DND-41 (cell line): ENCODE data around the gene CEACAM19.

Experiments
- ATAC-seq: fragments of 200-7000 bp; cut with Tn5 transposase; 3 replicates; pipeline ENCODE4 v1.9.1; 2021; ENCODE audit warnings: low read depth; ENCODE audit not compliant: insufficient read depth
- DNase-seq: peaks from one replicate; pipeline ENCODE4 v3.0.0-alpha.2; 2020
- H2AFZ ChIP-seq: 2 replicates; pipeline ENCODE4 v1.6.0; 2012; ENCODE audit warnings: low read depth, low read length
- H3K27ac ChIP-seq: 2 replicates; pipeline ENCODE4 v1.5.1; 2012; ENCODE audit warnings: low read length, inconsistent platforms
- H3K27me3 ChIP-seq: fragments of 200-600 bp; sonication (generic); 2 replicates; pipeline ENCODE4 v1.6.0; 2012; ENCODE audit warnings: low read length, mild to moderate bottlenecking, inconsistent platforms; ENCODE audit not compliant: insufficient read depth, poor library complexity
- H3K36me3 ChIP-seq: 2 replicates; pipeline ENCODE4 v1.5.1; 2012; ENCODE audit warnings: low read length, inconsistent platforms; ENCODE audit not compliant: insufficient read depth
- H3K4me1 ChIP-seq: 2 replicates; pipeline ENCODE4 v1.5.1; 2012; ENCODE audit warnings: mild to moderate bottlenecking, low read length; ENCODE audit not compliant: insufficient read depth
- H3K4me2 ChIP-seq: 2 replicates; pipeline ENCODE4 v1.6.0; 2012; ENCODE audit warnings: mild to moderate bottlenecking, moderate library complexity, low read length, inconsistent platforms; ENCODE audit not compliant: insufficient read depth
- H3K4me3 ChIP-seq, 2 experiments: fragments of 200-600 bp in 1 of 2; shearing (Covaris generic) in 1 of 2; 2 replicates each; pipeline ENCODE4 v1.5.1; 2012 to 2016; ENCODE audit warnings: inconsistent platforms in 2 of 2, low read length in 2 of 2, mild to moderate bottlenecking in 2 of 2, low read depth in 1 of 2, moderate library complexity in 1 of 2
- H3K79me2 ChIP-seq: 2 replicates; pipeline ENCODE4 v1.6.0; 2012; ENCODE audit warnings: low read length, inconsistent platforms; ENCODE audit not compliant: insufficient read depth
- H3K9ac ChIP-seq: 2 replicates; pipeline ENCODE4 v1.6.0; 2012; ENCODE audit warnings: low read depth, mild to moderate bottlenecking, inconsistent platforms, low read length, moderate library complexity
- H3K9me3 ChIP-seq: 2 replicates; pipeline ENCODE4 v1.5.1; 2012; ENCODE audit warnings: low read length, moderate library complexity, mild to moderate bottlenecking, inconsistent platforms; ENCODE audit not compliant: insufficient read depth, severe bottlenecking
- H4K20me1 ChIP-seq: 2 replicates; pipeline ENCODE4 v1.6.0; 2012; ENCODE audit warnings: low read length; ENCODE audit not compliant: insufficient read depth
- CTCF ChIP-seq: IDR thresholded peaks from 2 replicates; pipeline ENCODE4 v1.5.1; 2012; ENCODE audit warnings: borderline replicate concordance, low read length, moderate library complexity, mild to moderate bottlenecking; ENCODE audit not compliant: poor library complexity, severe bottlenecking; ENCODE audit errors: extremely low read depth
- EZH2 ChIP-seq: IDR thresholded peaks from 3 replicates; pipeline ENCODE4 v1.6.1; 2012; ENCODE audit warnings: borderline replicate concordance, low read depth, mild to moderate bottlenecking, moderate library complexity, low read length, inconsistent platforms; ENCODE audit not compliant: severe bottlenecking

The CEACAM19 gene

GRCh38 chr19:44634785-44635184 is 36.5 kb upstream of the CEACAM19 start:
- no peaks in the 10 kb centered on the region for H3K9me3 ChIP-seq
- TF ChIP-seq CTCF (no peak), EZH2 (no peak)
- no peaks in the 10 kb centered on the region for H3K4me1 ChIP-seq
- no peaks in the 10 kb centered on the region for H4K20me1 ChIP-seq
- ATAC-seq: no peak
- no peaks in the 10 kb centered on the region for H3K27me3 ChIP-seq
- no peaks in the 10 kb centered on the region for H3K36me3 ChIP-seq
- no peaks in the 10 kb centered on the region for H3K79me2 ChIP-seq
- H3K27ac ChIP-seq: no peak overlapping the region
- no peak overlapping the region for H3K9ac ChIP-seq
- no peak overlapping the region for H3K4me2 ChIP-seq
- DNase-seq: no peak
- no peak overlapping the region for H2AFZ ChIP-seq
- no peak overlapping the region for H3K4me3 ChIP-seq

DNA sequence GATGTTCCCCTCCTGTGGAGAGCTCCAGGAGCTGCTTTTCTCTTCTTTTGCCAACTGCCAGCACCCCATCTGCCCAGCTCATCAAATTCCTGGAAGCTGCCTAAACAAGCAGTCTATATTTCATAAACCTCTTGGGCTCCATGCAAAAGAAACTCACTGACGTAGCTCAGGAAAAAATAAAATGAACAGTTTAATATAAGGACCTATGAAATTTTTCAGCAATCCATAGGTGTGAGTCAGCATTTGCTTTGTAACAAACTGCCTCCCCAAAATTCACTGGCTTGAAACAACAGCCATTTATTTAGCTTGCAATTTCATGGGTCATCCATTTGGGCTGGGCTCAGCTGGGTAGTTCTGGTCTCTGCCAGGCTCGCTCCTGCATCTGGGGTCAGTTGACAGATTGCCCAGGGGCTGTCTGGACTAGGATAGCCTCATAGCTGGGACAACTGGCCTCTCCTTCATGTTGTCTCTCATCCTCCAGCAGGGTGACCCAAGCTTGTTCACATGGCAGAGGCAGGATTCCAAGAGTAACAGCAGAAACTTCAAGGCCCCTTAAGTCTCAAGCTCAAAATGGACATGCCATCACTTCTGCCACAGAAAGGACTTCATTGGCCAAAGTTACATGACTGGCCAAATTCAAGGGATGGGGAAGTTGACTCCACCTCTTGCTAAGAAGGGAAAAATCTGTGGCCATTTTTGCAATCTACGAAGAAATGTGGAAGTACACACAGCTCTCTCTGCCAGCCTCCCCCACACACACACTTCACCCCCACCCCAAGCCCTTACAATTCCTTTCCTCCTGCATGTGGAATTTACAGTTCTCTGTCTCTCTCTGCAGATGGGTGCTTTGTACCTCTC is 35.5 kb upstream of the CEACAM19 start:
- Histone ChIP-seq H4K20me1 (no peaks in the 10 kb centered on the region), H3K79me2 (no peaks in the 10 kb centered on the region), H2AFZ (no peak overlapping the region), H3K27me3 (no peaks in the 10 kb centered on the region), H3K36me3 (no peaks in the 10 kb centered on the region), H3K4me1 (no peaks in the 10 kb centered on the region), H3K4me3 (no peak overlapping the region), H3K9me3 (no peaks in the 10 kb centered on the region), H3K9ac (no peak overlapping the region), H3K27ac (no peak overlapping the region), H3K4me2 (no peak overlapping the region)
- TF ChIP-seq EZH2 (no peak), CTCF (no peak)
- DNase-seq: no peak
- no peak for ATAC-seq

DNA sequence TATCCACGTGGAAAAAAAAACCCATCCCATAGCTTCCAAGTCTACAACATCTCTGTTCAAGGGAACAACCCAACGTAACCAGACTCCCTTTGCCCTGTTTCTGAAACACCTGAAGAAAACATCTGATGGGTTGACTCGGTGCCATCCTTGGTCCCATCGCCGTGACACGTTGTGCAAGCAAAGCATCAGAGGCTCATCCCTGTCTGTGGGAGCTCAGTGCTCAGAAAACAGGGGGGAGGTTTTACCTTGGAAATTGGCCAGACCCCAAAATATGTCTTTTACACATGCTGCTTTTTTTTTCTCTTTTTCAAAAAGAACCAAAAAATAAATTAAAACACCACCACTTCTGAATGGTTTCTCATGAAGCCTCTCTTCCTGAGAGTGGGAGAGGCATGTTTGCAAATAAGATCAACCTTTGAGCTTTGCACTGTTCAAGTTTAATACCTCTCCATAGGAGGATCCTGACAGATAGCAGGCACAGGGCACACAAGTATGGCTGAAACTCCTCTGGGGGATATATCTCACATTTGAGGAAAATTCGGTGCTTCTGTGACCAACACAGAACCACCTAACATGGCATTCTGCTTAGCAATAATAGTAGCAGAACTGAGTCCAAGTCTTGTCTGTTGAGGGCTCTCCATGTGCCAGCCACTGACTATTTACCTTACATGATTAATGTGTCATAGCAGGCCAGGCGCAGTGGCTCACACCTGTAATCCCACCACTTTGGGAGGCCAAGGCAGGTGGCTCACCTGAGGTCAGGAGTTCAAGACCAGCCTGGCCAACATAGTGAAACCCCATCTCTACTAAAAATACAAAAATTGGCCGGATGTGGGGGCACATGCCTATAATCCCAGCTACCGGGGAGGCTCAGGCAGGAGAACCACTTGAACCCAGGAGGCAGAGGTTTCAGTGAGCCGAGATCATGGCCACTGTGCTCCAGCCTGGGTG is 34.6 kb upstream of the CEACAM19 start:
- TF ChIP-seq CTCF: no peak
- TF ChIP-seq EZH2: no peak
- no peaks in the 10 kb centered on the region for H4K20me1 ChIP-seq
- DNase-seq (no peak), ATAC-seq (no peak)
- H3K79me2 ChIP-seq: no peaks in the 10 kb centered on the region
- H3K4me3 ChIP-seq: no peak overlapping the region
- H3K4me2 ChIP-seq: no peak overlapping the region
- H3K36me3 ChIP-seq: no peaks in the 10 kb centered on the region
- H2AFZ ChIP-seq: no peak overlapping the region
- H3K9me3 ChIP-seq: no peaks in the 10 kb centered on the region
- H3K27me3 ChIP-seq: no peaks in the 10 kb centered on the region
- H3K9ac ChIP-seq: no peak overlapping the region
- H3K27ac ChIP-seq: no peak overlapping the region
- H3K4me1 ChIP-seq: no peaks in the 10 kb centered on the region
